CD8-positive, alpha-beta memory T cell (primary cell): ENCODE data around the gene PI4K2A. TPM values are rescaled to one million over a fixed set of nuclear protein-coding genes. Genes with fewer than 3 reads are reported as not detected.

Source experiments
- CTCF ChIA-PET: fragments of 350-600 bp; sonication (Branson Sonifier 250); formaldehyde crosslinking; loops from one replicate; lab custom pipeline; 2021; ENCODE audit warnings: antibody characterized with exemption; lab: Charles Lee
- POLR2A ChIA-PET: fragments of 350-600 bp; sonication (Branson Sonifier 250); formaldehyde crosslinking; loops from one replicate; lab custom pipeline; 2021; ENCODE audit warnings: antibody characterized with exemption; lab: Charles Lee
- DNase-seq, 5 donors: peaks; one replicate each; pipeline versions ENCODE4 v3.0.0 to v3.0.0-alpha.2; 2020 to 2022; ENCODE audit warnings: mixed read lengths in 1 of 5
- H3K27ac ChIP-seq: one replicate; pipeline ENCODE4 v1.7.0; 2013; ENCODE audit warnings: low read depth, mild to moderate bottlenecking, low read length, moderate library complexity
- H3K27me3 ChIP-seq: 2 replicates; pipeline ENCODE4 v1.7.0; 2013; ENCODE audit warnings: low read length, mild to moderate bottlenecking; ENCODE audit not compliant: insufficient read depth, poor library complexity, severe bottlenecking
- H3K36me3 ChIP-seq: 2 replicates; pipeline ENCODE4 v1.7.0; 2013; ENCODE audit warnings: mild to moderate bottlenecking, low read length, moderate library complexity; ENCODE audit not compliant: insufficient read depth
- H3K4me1 ChIP-seq: 2 replicates; pipeline ENCODE4 v1.7.0; 2013; ENCODE audit warnings: mild to moderate bottlenecking, low read length, moderate library complexity; ENCODE audit not compliant: insufficient read depth
- H3K4me3 ChIP-seq: 2 replicates; pipeline ENCODE4 v1.7.0; 2013; ENCODE audit warnings: mild to moderate bottlenecking, low read length
- H3K9me3 ChIP-seq: 2 replicates; pipeline ENCODE4 v1.7.0; 2013; ENCODE audit warnings: mild to moderate bottlenecking, low read length
- H3K27ac Mint-ChIP-seq, 8 donors: one replicate each; pipeline ENCODE4 v1.8.0; 2020 to 2021; ENCODE audit warnings: mixed read lengths in 8 of 8, mild to moderate bottlenecking in 6 of 8, inconsistent platforms in 3 of 8, moderate library complexity in 3 of 8
- H3K27me3 Mint-ChIP-seq, 2 donors: one replicate each; pipeline ENCODE4 v1.8.0; 2020 to 2021; ENCODE audit warnings: mixed read lengths in 2 of 2, mild to moderate bottlenecking in 1 of 2, moderate library complexity in 1 of 2
- H3K36me3 Mint-ChIP-seq, 3 donors: one replicate each; pipeline ENCODE4 v1.8.0; 2020 to 2021; ENCODE audit warnings: mixed read lengths in 3 of 3, inconsistent platforms in 1 of 3, mild to moderate bottlenecking in 1 of 3
- H3K4me1 Mint-ChIP-seq, 3 donors: one replicate each; pipeline ENCODE4 v1.8.0; 2020 to 2021; ENCODE audit warnings: mixed read lengths in 3 of 3, inconsistent platforms in 1 of 3, mild to moderate bottlenecking in 1 of 3
- H3K4me3 Mint-ChIP-seq, 7 donors: one replicate each; pipeline ENCODE4 v1.8.0; 2020 to 2021; ENCODE audit warnings: mixed read lengths in 7 of 7, mild to moderate bottlenecking in 6 of 7, moderate library complexity in 4 of 7, inconsistent platforms in 2 of 7
- H3K9me3 Mint-ChIP-seq, 5 donors: one replicate each; pipeline ENCODE4 v1.8.0; 2020 to 2022; ENCODE audit warnings: mixed read lengths in 5 of 5, mild to moderate bottlenecking in 3 of 5, moderate library complexity in 2 of 5, inconsistent platforms in 1 of 5
- polyA plus RNA-seq: library from polyadenylated mRNA; unstranded; fragments of 300-500 nt; fragmentation: Illumina TruSeq; gene quantifications from one replicate; pipeline ENCODE4 v1.2.3, GENCODE V29; 2021
- total RNA-seq, 2 experiments: library from RNA; stranded (reverse); gene quantifications; one replicate each; pipeline ENCODE4 v1.2.3, GENCODE V29; 2021

PI4K2A gene
- total and polyA plus RNA-seq, 3 experiments from 2014 or later, result 11.4 to 15.9 (median 15.6) TPM

- Histone ChIP-seq H3K36me3 (no peaks in the 10 kb centered on the region), H3K27me3 (no peaks in the 10 kb centered on the region), H3K9me3 (no peaks in the 10 kb centered on the region), H3K4me1 (no peaks in the 10 kb centered on the region), H3K4me3 (no peak overlapping the region), H3K27ac (no peak overlapping the region)
- H3K4me1 Mint-ChIP-seq, result no peaks in the 10 kb centered on the region
- CTCF ChIA-PET, result interaction anchor here (1.3 kb wide), 1 partner anchor 10 kb away, joined by 3 read pairs; no protein-coding TSS in a partner anchor
- peaks cover 0 to 1% of the 10 kb centered on the region in 2 donors for H3K27me3 Mint-ChIP-seq
- POLR2A ChIA-PET, result no interaction called here
- DNase-seq, result no peak
- no peaks in the 10 kb centered on the region for H3K36me3 Mint-ChIP-seq
- no peak overlapping the region for H3K27ac Mint-ChIP-seq
- no peak overlapping the region for H3K4me3 Mint-ChIP-seq
- no peaks in the 10 kb centered on the region for H3K9me3 Mint-ChIP-seq
These were observed 39.9 kb upstream of the PI4K2A start for GRCh38 chr10:97600616-97601015.

DNA sequence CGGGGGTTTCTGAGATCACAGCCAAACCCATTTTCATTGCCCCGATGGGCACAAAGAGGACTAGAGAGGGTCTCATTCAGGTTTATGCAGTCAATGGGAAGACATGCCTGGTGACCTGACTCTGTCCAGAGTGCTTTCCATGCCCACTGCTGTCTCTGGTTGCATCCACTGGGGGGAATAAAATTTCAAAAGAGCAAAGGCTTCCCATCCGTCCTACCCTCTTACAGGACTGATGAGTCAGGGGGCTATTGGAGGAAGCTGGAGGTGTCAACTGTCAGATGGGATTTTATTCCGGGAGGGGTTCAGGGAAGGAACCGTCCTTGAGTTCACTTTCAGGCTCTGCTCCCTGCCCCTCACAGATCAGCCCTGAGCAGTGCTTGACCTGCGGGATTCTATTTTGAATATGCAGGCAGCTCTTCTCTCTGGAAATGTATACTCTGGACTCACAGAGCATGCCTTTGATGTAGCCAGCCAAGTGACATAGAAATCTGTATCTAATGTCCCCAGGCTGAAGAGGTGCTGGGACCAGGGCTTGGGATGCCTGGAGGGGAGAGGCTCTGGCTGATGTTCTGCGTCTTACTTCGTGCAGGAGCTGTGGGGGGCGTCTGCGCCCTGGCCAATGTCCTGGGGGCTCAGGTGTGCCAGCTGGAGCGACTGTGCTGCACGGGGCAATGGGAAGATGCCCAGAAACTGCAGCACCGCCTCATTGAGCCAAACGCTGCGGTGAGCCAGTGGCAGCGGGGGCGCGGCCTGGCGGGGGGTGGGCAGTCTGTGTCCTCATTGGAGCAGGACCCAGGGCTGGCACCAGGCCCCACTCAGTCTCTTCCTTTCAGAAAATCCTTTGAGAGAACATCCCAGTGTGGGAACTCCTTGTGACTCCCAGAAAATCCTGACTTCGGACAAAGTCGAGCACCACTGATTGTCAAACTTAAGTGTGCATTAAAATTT is 38.9 kb upstream of the PI4K2A start:
- no peaks in the 10 kb centered on the region for H3K4me1 ChIP-seq
- H3K27me3 ChIP-seq, result no peaks in the 10 kb centered on the region
- DNase-seq, result no peak
- Mint-ChIP-seq H3K27me3 (peaks cover 0 to 4% of the 10 kb centered on the region in 2 donors), H3K27ac (no peak overlapping the region), H3K4me1 (no peaks in the 10 kb centered on the region), H3K36me3 (no peaks in the 10 kb centered on the region), H3K9me3 (no peaks in the 10 kb centered on the region), H3K4me3 (no peak overlapping the region)
- H3K36me3 ChIP-seq, result no peaks in the 10 kb centered on the region
- CTCF ChIA-PET, result interaction anchor here (1.3 kb wide), 1 partner anchor 11 kb away, joined by 3 read pairs; no protein-coding TSS in a partner anchor
- H3K27ac ChIP-seq, result no peak overlapping the region
- POLR2A ChIA-PET, result no interaction called here
- no peak overlapping the region for H3K4me3 ChIP-seq
- no peaks in the 10 kb centered on the region for H3K9me3 ChIP-seq

GRCh38 chr10:97607095-97607636 is 33.3 kb upstream of the PI4K2A start:
- POLR2A ChIA-PET, result no interaction called here
- no peak for DNase-seq
- no peaks in the 10 kb centered on the region for H3K36me3 ChIP-seq
- H3K27ac Mint-ChIP-seq, result no peak overlapping the region
- H3K4me3 Mint-ChIP-seq, result no peak overlapping the region
- H3K4me3 ChIP-seq, result no peak overlapping the region
- no peaks in the 10 kb centered on the region for H3K36me3 Mint-ChIP-seq
- no peaks in the 10 kb centered on the region for H3K27me3 ChIP-seq
- H3K4me1 ChIP-seq, result no peaks in the 10 kb centered on the region
- H3K27ac ChIP-seq, result no peak overlapping the region
- H3K9me3 Mint-ChIP-seq, result no peaks in the 10 kb centered on the region
- no peaks in the 10 kb centered on the region for H3K4me1 Mint-ChIP-seq
- H3K27me3 Mint-ChIP-seq, result peaks cover 2 to 4% of the 10 kb centered on the region in 2 donors
- H3K9me3 ChIP-seq, result no peaks in the 10 kb centered on the region
- CTCF ChIA-PET, result no interaction called here

GRCh38 chr10:97608991-97609561 is 31.4 kb upstream of the PI4K2A start:
- no peak for DNase-seq
- H3K4me3 Mint-ChIP-seq, result no peak overlapping the region
- H3K9me3 Mint-ChIP-seq, result no peaks in the 10 kb centered on the region
- H3K36me3 Mint-ChIP-seq, result no peaks in the 10 kb centered on the region
- H3K27ac Mint-ChIP-seq, result no peak overlapping the region
- peaks cover 2 to 4% of the 10 kb centered on the region in 2 donors for H3K27me3 Mint-ChIP-seq
- no peaks in the 10 kb centered on the region for H3K4me1 ChIP-seq
- no peak overlapping the region for H3K27ac ChIP-seq
- H3K4me1 Mint-ChIP-seq, result no peaks in the 10 kb centered on the region
- no peaks in the 10 kb centered on the region for H3K27me3 ChIP-seq
- ChIA-PET CTCF (no interaction called here), POLR2A (no interaction called here)
- H3K9me3 ChIP-seq, result no peaks in the 10 kb centered on the region
- no peaks in the 10 kb centered on the region for H3K36me3 ChIP-seq
- no peak overlapping the region for H3K4me3 ChIP-seq

DNA sequence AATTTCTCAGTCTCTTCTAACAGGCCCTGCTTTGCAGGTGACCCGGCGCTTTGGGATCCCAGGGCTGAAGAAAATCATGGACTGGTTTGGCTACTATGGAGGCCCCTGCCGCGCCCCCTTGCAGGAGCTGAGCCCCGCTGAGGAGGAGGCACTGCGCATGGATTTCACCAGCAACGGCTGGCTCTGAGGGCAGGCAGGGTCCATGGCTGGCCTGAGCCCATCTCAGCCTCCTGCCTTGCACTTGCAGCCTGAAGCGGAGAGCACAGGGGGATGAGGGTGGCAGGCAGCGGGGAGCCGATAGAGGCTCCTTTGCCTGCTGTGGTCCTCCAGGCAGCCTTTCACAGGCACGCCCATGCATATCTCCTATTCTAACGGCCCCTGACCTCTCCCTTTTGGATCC is 29.0 kb upstream of the PI4K2A start:
- Mint-ChIP-seq H3K4me1 (no peaks in the 10 kb centered on the region), H3K4me3 (no peak overlapping the region), H3K9me3 (no peaks in the 10 kb centered on the region), H3K27me3 (peaks cover 0 to 2% of the 10 kb centered on the region in 2 donors), H3K27ac (no peak overlapping the region), H3K36me3 (no peaks in the 10 kb centered on the region)
- no peaks in the 10 kb centered on the region for H3K9me3 ChIP-seq
- no peak overlapping the region for H3K27ac ChIP-seq
- DNase-seq, result no peak
- no peak overlapping the region for H3K4me3 ChIP-seq
- H3K4me1 ChIP-seq, result no peaks in the 10 kb centered on the region
- H3K36me3 ChIP-seq, result no peaks in the 10 kb centered on the region
- ChIA-PET POLR2A (no interaction called here), CTCF (no interaction called here)
- H3K27me3 ChIP-seq, result no peaks in the 10 kb centered on the region

- no peaks in the 10 kb centered on the region for H3K36me3 Mint-ChIP-seq
- Histone ChIP-seq H3K27me3 (no peaks in the 10 kb centered on the region), H3K4me3 (no peak overlapping the region), H3K9me3 (no peaks in the 10 kb centered on the region), H3K4me1 (no peaks in the 10 kb centered on the region), H3K27ac (no peak overlapping the region), H3K36me3 (no peaks in the 10 kb centered on the region)
- CTCF ChIA-PET, result interaction anchor here (1.1 kb wide), 1 partner anchor 215 kb away, joined by 3 read pairs; no protein-coding TSS in a partner anchor
- H3K27me3 Mint-ChIP-seq, result peaks cover 0 to 2% of the 10 kb centered on the region in 2 donors
- no peak overlapping the region for H3K4me3 Mint-ChIP-seq
- H3K27ac Mint-ChIP-seq, result no peak overlapping the region
- POLR2A ChIA-PET, result no interaction called here
- no peak for DNase-seq
- no peaks in the 10 kb centered on the region for H3K9me3 Mint-ChIP-seq
- H3K4me1 Mint-ChIP-seq, result no peaks in the 10 kb centered on the region
These were observed 28.1 kb upstream of the PI4K2A start for GRCh38 chr10:97612386-97612785.

DNA sequence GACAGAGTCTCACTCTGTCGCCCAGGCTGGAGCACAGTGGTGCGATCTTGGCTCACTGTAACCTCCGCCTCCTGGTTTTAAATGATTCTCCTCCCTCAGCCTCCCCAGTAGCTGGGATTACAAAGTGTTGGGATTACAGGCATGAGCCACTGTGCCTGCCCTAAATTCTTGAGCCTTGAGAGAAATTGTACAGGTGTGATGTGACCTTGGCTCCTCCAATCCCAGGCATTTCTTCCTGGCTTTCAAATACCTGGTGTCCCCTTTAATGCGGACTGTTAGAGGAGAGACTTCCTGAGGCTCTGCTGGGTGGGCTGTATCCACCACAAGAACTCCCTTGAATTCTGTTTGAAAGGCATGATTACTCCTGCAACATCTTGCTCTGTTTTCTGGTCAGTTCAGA is 22.2 kb upstream of the PI4K2A start:
- Histone ChIP-seq H3K9me3 (no peaks in the 10 kb centered on the region), H3K36me3 (no peaks in the 10 kb centered on the region), H3K27ac (no peak overlapping the region), H3K4me3 (no peak overlapping the region), H3K4me1 (no peaks in the 10 kb centered on the region), H3K27me3 (no peaks in the 10 kb centered on the region)
- peak overlapping the region in 1 of 8 donors; percentile 82 for H3K27ac Mint-ChIP-seq
- H3K27me3 Mint-ChIP-seq, result no peaks in the 10 kb centered on the region
- CTCF ChIA-PET, result no interaction called here
- H3K9me3 Mint-ChIP-seq, result no peaks in the 10 kb centered on the region
- no peak for DNase-seq
- H3K4me3 Mint-ChIP-seq, result no peak overlapping the region
- no peaks in the 10 kb centered on the region for H3K4me1 Mint-ChIP-seq
- no peaks in the 10 kb centered on the region for H3K36me3 Mint-ChIP-seq
- POLR2A ChIA-PET, result no interaction called here

GRCh38 chr10:97618733-97619132 is 21.7 kb upstream of the PI4K2A start:
- no peaks in the 10 kb centered on the region for H3K36me3 Mint-ChIP-seq
- no peak overlapping the region for H3K27ac ChIP-seq
- H3K4me3 ChIP-seq, result no peak overlapping the region
- no peak overlapping the region for H3K27ac Mint-ChIP-seq
- no peaks in the 10 kb centered on the region for H3K9me3 Mint-ChIP-seq
- no peaks in the 10 kb centered on the region for H3K4me1 ChIP-seq
- no peaks in the 10 kb centered on the region for H3K9me3 ChIP-seq
- no peaks in the 10 kb centered on the region for H3K36me3 ChIP-seq
- no peak overlapping the region for H3K4me3 Mint-ChIP-seq
- ChIA-PET CTCF (interaction anchor here (0.6 kb wide), 1 partner anchor 113 kb away, joined by 3 read pairs; no protein-coding TSS in a partner anchor), POLR2A (no interaction called here)
- no peak for DNase-seq
- no peaks in the 10 kb centered on the region for H3K27me3 Mint-ChIP-seq
- no peaks in the 10 kb centered on the region for H3K27me3 ChIP-seq
- H3K4me1 Mint-ChIP-seq, result no peaks in the 10 kb centered on the region
